ENCODE data around the gene AS3MT. TPM values are rescaled to one million over a fixed set of nuclear protein-coding genes. Genes with fewer than 3 reads are reported as not detected.

AS3MT gene
- total RNA-seq, 4 donors from 2014 or later, result 9.8 to 19.2 (median 13.5) TPM

GRCh38 chr10:102949916-102950315 is 80.6 kb downstream of the AS3MT start:
- Histone ChIP-seq H3K27ac (no peak overlapping the region), H3K4me3 (replicated peaks in 1 of 3) (no peak overlapping the region), H3K9me3 (no peaks in the 10 kb centered on the region), H3K27me3 (no peaks in the 10 kb centered on the region), H3K4me1 (peaks cover 0 to 13% of the 10 kb centered on the region in 2 donors), H3K36me3 (no peaks in the 10 kb centered on the region)
- TF ChIP-seq, protein P1, sequence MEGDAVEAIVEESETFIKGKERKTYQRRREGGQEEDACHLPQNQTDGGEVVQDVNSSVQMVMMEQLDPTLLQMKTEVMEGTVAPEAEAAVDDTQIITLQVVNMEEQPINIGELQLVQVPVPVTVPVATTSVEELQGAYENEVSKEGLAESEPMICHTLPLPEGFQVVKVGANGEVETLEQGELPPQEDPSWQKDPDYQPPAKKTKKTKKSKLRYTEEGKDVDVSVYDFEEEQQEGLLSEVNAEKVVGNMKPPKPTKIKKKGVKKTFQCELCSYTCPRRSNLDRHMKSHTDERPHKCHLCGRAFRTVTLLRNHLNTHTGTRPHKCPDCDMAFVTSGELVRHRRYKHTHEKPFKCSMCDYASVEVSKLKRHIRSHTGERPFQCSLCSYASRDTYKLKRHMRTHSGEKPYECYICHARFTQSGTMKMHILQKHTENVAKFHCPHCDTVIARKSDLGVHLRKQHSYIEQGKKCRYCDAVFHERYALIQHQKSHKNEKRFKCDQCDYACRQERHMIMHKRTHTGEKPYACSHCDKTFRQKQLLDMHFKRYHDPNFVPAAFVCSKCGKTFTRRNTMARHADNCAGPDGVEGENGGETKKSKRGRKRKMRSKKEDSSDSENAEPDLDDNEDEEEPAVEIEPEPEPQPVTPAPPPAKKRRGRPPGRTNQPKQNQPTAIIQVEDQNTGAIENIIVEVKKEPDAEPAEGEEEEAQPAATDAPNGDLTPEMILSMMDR (IDR thresholded peaks at IDR 0.05), result no peak
- TF ChIP-seq POLR2A (IDR thresholded peaks at IDR 0.05), result no peak
- WGBS, 2 donors, result 83 to 93% methylated on average over 4 of the region's 4 CpGs
- intact Hi-C loops (cut with DNase I), result no loop called here
- DNase-seq, result no peak

DNA sequence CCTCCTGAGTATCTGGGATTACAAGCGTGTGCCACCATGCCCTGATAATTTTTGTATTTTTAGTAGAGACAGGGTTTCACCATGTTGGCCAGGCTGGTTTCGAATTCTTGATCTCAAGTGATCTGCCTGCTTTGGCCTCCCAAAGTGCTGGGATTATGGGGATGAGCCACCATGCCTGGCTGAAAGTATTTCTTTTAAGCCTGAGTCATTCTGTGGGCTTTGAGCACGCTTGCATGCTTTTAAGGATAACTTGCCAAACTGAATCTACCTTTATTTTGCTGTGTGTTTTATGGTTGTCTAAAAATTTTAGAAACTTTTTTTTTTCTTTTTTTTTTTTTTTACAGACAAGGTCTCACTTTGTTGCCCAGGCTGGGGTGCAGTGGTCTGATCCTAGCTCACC is 82.0 kb downstream of the AS3MT start:
- TF ChIP-seq POLR2A (IDR thresholded peaks at IDR 0.05), result no peak
- TF ChIP-seq, protein P1 (IDR thresholded peaks at IDR 0.05), result no peak
- no peaks in the 10 kb centered on the region for H3K36me3 ChIP-seq
- peaks cover 0 to 5% of the 10 kb centered on the region in 2 donors for H3K4me1 ChIP-seq
- WGBS, 2 donors, result 98 to 100% methylated on average over 3 of the region's 3 CpGs
- H3K9me3 ChIP-seq, result no peaks in the 10 kb centered on the region
- intact Hi-C loops (cut with DNase I), result no loop called here
- H3K27me3 ChIP-seq, result no peaks in the 10 kb centered on the region
- no peak overlapping the region for H3K27ac ChIP-seq
- no peak for DNase-seq
- no peak overlapping the region for H3K4me3 ChIP-seq (replicated peaks in 1 of 3)

Small RNA genes within 50 kb of the gene (small RNA-seq; reads per million reads assigned to genes)
- gene AS3MT (not detected), gene RF00026 (not detected)

Other genes with a start within 250 kb of the AS3MT start
- 100 to 1,000 TPM; 138 to 187 (median 162) TPM for gene TRIM8, start 225.0 kb upstream of the AS3MT start, total RNA-seq
- 10 to 100 TPM in 2 of 4 donors, 1 to 10 TPM in 2; 6.6 to 13.4 (median 10.2) TPM for gene ARL3, start 155.1 kb upstream of the AS3MT start, total RNA-seq
- gene SFXN2, start 154.8 kb upstream of the AS3MT start, total RNA-seq, result 10 to 100 TPM in 3 of 4 donors, 1 to 10 TPM in 1; 5.1 to 38.4 (median 20.9) TPM
- 100 to 1,000 TPM; 194 to 384 (median 314) TPM for gene WBP1L, start 125.5 kb upstream of the AS3MT start, total RNA-seq
- 10 to 100 TPM in 3 of 4 donors, 1 to 10 TPM in 1; 4.0 to 29.1 (median 15.9) TPM for gene CYP17A1, start 32.1 kb upstream of the AS3MT start, total RNA-seq
- 100 to 1,000 TPM in 2 of 4 donors, 10 to 100 TPM in 2; 77.4 to 134 (median 93.8) TPM for gene BORCS7, start 15.2 kb upstream of the AS3MT start, total RNA-seq
- 10 to 100 TPM; 15.2 to 19.2 (median 15.9) TPM for gene CNNM2, start 48.8 kb downstream of the AS3MT start, total RNA-seq